HEK293 (cell line): Measurements from ENCODE around the gene PTPRF.

Source experiments
- FEZF1 ChIP-seq: fragments of 450-650 bp; formaldehyde crosslinking; IDR thresholded peaks from 2 replicates; pipeline ENCODE4 v1.5.1; 2016; ENCODE audit warnings: missing biosample characterization, missing genetic modification characterization
- HIC1 ChIP-seq: fragments of 450-650 bp; formaldehyde crosslinking; IDR thresholded peaks from 2 replicates; pipeline ENCODE4 v1.5.1; 2016; ENCODE audit warnings: missing biosample characterization, missing genetic modification characterization
- IKZF3 ChIP-seq: fragments of 450-650 bp; IDR thresholded peaks from 2 replicates; pipeline ENCODE4 v1.5.0; 2018; ENCODE audit warnings: missing biosample characterization, mild to moderate bottlenecking, missing genetic modification characterization, moderate library complexity
- MZF1 ChIP-seq: fragments of 450-650 bp; formaldehyde crosslinking; IDR thresholded peaks from 2 replicates; pipeline ENCODE4 v1.5.1; 2017; ENCODE audit warnings: missing biosample characterization, missing genetic modification characterization, borderline replicate concordance
- SP7 ChIP-seq: fragments of 450-650 bp; formaldehyde crosslinking; IDR thresholded peaks from 2 replicates; pipeline ENCODE4 v1.5.1; 2016; ENCODE audit warnings: missing biosample characterization, missing genetic modification characterization
- TCF7L2 ChIP-seq: IDR thresholded peaks from 2 replicates; pipeline ENCODE4 v1.6.1; 2011; ENCODE audit warnings: low read depth, mild to moderate bottlenecking, inconsistent platforms, low read length, moderate library complexity, borderline replicate concordance
- ZBTB1 ChIP-seq: fragments of 450-650 bp; formaldehyde crosslinking; IDR thresholded peaks from 2 replicates; pipeline ENCODE4 v1.5.1; 2016; ENCODE audit warnings: missing biosample characterization, missing genetic modification characterization
- ZBTB44 ChIP-seq: fragments of 450-650 bp; IDR thresholded peaks from 2 replicates; pipeline ENCODE4 v1.5.1; 2018; ENCODE audit warnings: missing biosample characterization, mild to moderate bottlenecking, missing genetic modification characterization
- ZIC2 ChIP-seq: fragments of 450-650 bp; formaldehyde crosslinking; IDR thresholded peaks from 2 replicates; pipeline ENCODE4 v1.5.1; 2016; ENCODE audit warnings: missing biosample characterization, missing genetic modification characterization
- ZNF24 ChIP-seq: fragments of 450-650 bp; formaldehyde crosslinking; IDR thresholded peaks from 2 replicates; pipeline ENCODE4 v1.5.1; 2016; ENCODE audit warnings: missing biosample characterization, missing genetic modification characterization
- ZNF302 ChIP-seq: fragments of 450-650 bp; formaldehyde crosslinking; IDR thresholded peaks from 2 replicates; pipeline ENCODE4 v1.5.1; 2016; ENCODE audit warnings: missing biosample characterization, missing genetic modification characterization, low read depth
- ZNF324 ChIP-seq: fragments of 450-650 bp; formaldehyde crosslinking; IDR thresholded peaks from 2 replicates; pipeline ENCODE4 v1.5.1; 2016; ENCODE audit warnings: missing biosample characterization, missing genetic modification characterization
- ZNF366 ChIP-seq: fragments of 450-650 bp; formaldehyde crosslinking; conservative IDR thresholded peaks from 2 replicates; pipeline ENCODE4 v1.5.1; 2016; ENCODE audit warnings: missing biosample characterization, missing genetic modification characterization
- ZNF394 ChIP-seq: fragments of 450-650 bp; formaldehyde crosslinking; IDR thresholded peaks from 2 replicates; pipeline ENCODE4 v1.5.1; 2016; ENCODE audit warnings: missing biosample characterization, missing genetic modification characterization, mild to moderate bottlenecking, moderate library complexity, borderline replicate concordance
- ZNF404 ChIP-seq: fragments of 450-650 bp; formaldehyde crosslinking; IDR thresholded peaks from 2 replicates; pipeline ENCODE4 v1.5.1; 2017; ENCODE audit warnings: missing biosample characterization, missing genetic modification characterization
- ZNF510 ChIP-seq: fragments of 450-650 bp; formaldehyde crosslinking; IDR thresholded peaks from 2 replicates; pipeline ENCODE4 v1.5.1; 2018; ENCODE audit warnings: mild to moderate bottlenecking, missing genetic modification characterization, missing biosample characterization; ENCODE audit not compliant: insufficient replicate concordance
- ZNF600 ChIP-seq: fragments of 450-650 bp; formaldehyde crosslinking; IDR thresholded peaks from 2 replicates; pipeline ENCODE4 v1.5.1; 2016; ENCODE audit warnings: missing biosample characterization, missing genetic modification characterization
- ZNF664 ChIP-seq: fragments of 450-650 bp; formaldehyde crosslinking; IDR thresholded peaks from 2 replicates; pipeline ENCODE4 v1.5.1; 2016; ENCODE audit warnings: missing biosample characterization, missing genetic modification characterization
- ZNF843 ChIP-seq: fragments of 450-650 bp; formaldehyde crosslinking; IDR thresholded peaks from 2 replicates; pipeline ENCODE4 v1.5.1; 2016; ENCODE audit warnings: missing biosample characterization, missing genetic modification characterization
- TF ChIP-seq, protein P1 (sequence below): fragments of 450-650 bp; formaldehyde crosslinking; IDR thresholded peaks from 2 replicates; pipeline ENCODE4 v1.5.1; 2016; ENCODE audit warnings: missing biosample characterization, missing genetic modification characterization
- TF ChIP-seq, protein P2 (sequence below): fragments of 450-650 bp; formaldehyde crosslinking; IDR thresholded peaks from 2 replicates; pipeline ENCODE4 v1.5.1; 2017; ENCODE audit warnings: missing biosample characterization, missing genetic modification characterization
- TF ChIP-seq, protein P3 (sequence below): fragments of 450-650 bp; formaldehyde crosslinking; IDR thresholded peaks from 2 replicates; pipeline ENCODE4 v1.5.1; 2016; ENCODE audit warnings: missing biosample characterization, missing genetic modification characterization, low read depth

Gene PTPRF

GRCh38 chr1:43666608-43667007 lies 135.9 kb downstream of the PTPRF start (continued):
- TF ChIP-seq ZBTB1 (tag by site-specific recombination) (no peak), MZF1 (tag by site-specific recombination) (peak; percentile 89; the same call in 1 of the 2 replicates), ZNF394 (tag by site-specific recombination) (0 out of 2 replicates have a peak, but pooled peaks have one; percentile 31), ZBTB44 (tag by site-specific recombination) (peak; percentile 87), ZNF510 (tag by site-specific recombination) (no peak), ZNF366 (tag by site-specific recombination) (peak; percentile 68), IKZF3 (tag by site-specific recombination) (peak; percentile 69), SP7 (tag by site-specific recombination) (peak; percentile 96), HIC1 (tag by site-specific recombination) (peak; percentile 60; the same call in 1 of the 2 replicates), ZNF324 (tag by site-specific recombination) (peak; percentile 44; the same call in 1 of the 2 replicates), FEZF1 (tag by site-specific recombination) (peak; percentile 97), ZNF843 (peak; percentile 90), TCF7L2 (0 out of 2 replicates have a peak, but pooled peaks have one; percentile 36), ZIC2 (peak; percentile 70), ZNF664 (tag by site-specific recombination) (peak; percentile 41; the same call in 1 of the 2 replicates), ZNF302 (tag by site-specific recombination) (no peak), ZNF600 (tag by site-specific recombination) (peak; percentile 76), ZNF24 (tag by site-specific recombination) (peak; percentile 78), ZNF404 (no peak)
- TF ChIP-seq, protein P1, sequence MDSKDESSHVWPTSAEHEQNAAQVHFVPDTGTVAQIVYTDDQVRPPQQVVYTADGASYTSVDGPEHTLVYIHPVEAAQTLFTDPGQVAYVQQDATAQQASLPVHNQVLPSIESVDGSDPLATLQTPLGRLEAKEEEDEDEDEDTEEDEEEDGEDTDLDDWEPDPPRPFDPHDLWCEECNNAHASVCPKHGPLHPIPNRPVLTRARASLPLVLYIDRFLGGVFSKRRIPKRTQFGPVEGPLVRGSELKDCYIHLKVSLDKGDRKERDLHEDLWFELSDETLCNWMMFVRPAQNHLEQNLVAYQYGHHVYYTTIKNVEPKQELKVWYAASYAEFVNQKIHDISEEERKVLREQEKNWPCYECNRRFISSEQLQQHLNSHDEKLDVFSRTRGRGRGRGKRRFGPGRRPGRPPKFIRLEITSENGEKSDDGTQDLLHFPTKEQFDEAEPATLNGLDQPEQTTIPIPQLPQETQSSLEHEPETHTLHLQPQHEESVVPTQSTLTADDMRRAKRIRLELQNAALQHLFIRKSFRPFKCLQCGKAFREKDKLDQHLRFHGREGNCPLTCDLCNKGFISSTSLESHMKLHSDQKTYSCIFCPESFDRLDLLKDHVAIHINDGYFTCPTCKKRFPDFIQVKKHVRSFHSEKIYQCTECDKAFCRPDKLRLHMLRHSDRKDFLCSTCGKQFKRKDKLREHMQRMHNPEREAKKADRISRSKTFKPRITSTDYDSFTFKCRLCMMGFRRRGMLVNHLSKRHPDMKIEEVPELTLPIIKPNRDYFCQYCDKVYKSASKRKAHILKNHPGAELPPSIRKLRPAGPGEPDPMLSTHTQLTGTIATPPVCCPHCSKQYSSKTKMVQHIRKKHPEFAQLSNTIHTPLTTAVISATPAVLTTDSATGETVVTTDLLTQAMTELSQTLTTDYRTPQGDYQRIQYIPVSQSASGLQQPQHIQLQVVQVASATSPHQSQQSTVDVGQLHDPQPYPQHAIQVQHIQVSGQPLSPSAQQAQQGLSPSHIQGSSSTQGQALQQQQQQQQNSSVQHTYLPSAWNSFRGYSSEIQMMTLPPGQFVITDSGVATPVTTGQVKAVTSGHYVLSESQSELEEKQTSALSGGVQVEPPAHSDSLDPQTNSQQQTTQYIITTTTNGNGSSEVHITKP (tag by site-specific recombination) = no peak
- TF ChIP-seq, protein P2, sequence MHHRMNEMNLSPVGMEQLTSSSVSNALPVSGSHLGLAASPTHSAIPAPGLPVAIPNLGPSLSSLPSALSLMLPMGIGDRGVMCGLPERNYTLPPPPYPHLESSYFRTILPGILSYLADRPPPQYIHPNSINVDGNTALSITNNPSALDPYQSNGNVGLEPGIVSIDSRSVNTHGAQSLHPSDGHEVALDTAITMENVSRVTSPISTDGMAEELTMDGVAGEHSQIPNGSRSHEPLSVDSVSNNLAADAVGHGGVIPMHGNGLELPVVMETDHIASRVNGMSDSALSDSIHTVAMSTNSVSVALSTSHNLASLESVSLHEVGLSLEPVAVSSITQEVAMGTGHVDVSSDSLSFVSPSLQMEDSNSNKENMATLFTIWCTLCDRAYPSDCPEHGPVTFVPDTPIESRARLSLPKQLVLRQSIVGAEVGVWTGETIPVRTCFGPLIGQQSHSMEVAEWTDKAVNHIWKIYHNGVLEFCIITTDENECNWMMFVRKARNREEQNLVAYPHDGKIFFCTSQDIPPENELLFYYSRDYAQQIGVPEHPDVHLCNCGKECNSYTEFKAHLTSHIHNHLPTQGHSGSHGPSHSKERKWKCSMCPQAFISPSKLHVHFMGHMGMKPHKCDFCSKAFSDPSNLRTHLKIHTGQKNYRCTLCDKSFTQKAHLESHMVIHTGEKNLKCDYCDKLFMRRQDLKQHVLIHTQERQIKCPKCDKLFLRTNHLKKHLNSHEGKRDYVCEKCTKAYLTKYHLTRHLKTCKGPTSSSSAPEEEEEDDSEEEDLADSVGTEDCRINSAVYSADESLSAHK = peak; percentile 86
- TF ChIP-seq, protein P3, sequence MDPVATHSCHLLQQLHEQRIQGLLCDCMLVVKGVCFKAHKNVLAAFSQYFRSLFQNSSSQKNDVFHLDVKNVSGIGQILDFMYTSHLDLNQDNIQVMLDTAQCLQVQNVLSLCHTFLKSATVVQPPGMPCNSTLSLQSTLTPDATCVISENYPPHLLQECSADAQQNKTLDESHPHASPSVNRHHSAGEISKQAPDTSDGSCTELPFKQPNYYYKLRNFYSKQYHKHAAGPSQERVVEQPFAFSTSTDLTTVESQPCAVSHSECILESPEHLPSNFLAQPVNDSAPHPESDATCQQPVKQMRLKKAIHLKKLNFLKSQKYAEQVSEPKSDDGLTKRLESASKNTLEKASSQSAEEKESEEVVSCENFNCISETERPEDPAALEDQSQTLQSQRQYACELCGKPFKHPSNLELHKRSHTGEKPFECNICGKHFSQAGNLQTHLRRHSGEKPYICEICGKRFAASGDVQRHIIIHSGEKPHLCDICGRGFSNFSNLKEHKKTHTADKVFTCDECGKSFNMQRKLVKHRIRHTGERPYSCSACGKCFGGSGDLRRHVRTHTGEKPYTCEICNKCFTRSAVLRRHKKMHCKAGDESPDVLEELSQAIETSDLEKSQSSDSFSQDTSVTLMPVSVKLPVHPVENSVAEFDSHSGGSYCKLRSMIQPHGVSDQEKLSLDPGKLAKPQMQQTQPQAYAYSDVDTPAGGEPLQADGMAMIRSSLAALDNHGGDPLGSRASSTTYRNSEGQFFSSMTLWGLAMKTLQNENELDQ = no peak
